SK-N-SH (cell line): ENCODE data around the gene NDUFS8. TPM values are rescaled to one million over a fixed set of nuclear protein-coding genes. Genes with fewer than 3 reads are reported as not detected.

ENCODE experiments used
- CTCF ChIA-PET: fragments of 300-600, 350-600 bp; formaldehyde crosslinking; extraction: SDS; loops from one replicate; lab custom pipeline; 2021; lab: Yijun Ruan, JAX
- POLR2A ChIA-PET: fragments of 350-600 bp; sonication (Branson Sonifier 250); formaldehyde crosslinking; extraction: SDS; loops from one replicate; lab custom pipeline; 2020; ENCODE audit warnings: antibody characterized with exemption, inconsistent platforms; lab: Yijun Ruan, JAX
- DNase-seq: peaks from one replicate; pipeline ENCODE4 v3.0.0; 2012
- H2AFZ ChIP-seq: fragments of 200-600 bp; sonication (generic); 2 replicates; pipeline ENCODE4 v1.8.1; 2016; ENCODE audit warnings: antibody characterized with exemption, mild to moderate bottlenecking, low read depth
- H3F3A ChIP-seq: fragments of 200-600 bp; sonication (generic); replicated peaks from 2 replicates; pipeline ENCODE3; 2016; ENCODE audit warnings: antibody characterized with exemption, mild to moderate bottlenecking; ENCODE audit not compliant: insufficient read depth
- H3K27ac ChIP-seq, 2 experiments: fragments of 200-500 bp in 1 of 2; fragments of 200-600 bp in 1 of 2; sonication (Bioruptor generic) in 1 of 2; sonication (generic), shearing (Covaris generic) in 1 of 2; 2 replicates each; pipeline versions ENCODE4 v1.5.1 to v1.6.1; 2014 to 2016; ENCODE audit warnings: low read depth in 2 of 2, inconsistent platforms in 1 of 2, low read length in 1 of 2, mild to moderate bottlenecking in 1 of 2, mixed read lengths in 1 of 2
- H3K27me3 ChIP-seq: fragments of 200-600 bp; sonication (generic), shearing (Covaris generic); 2 replicates; pipeline ENCODE4 v1.6.1; 2016; ENCODE audit warnings: mixed run types; ENCODE audit not compliant: insufficient read depth
- H3K36me3 ChIP-seq, 2 experiments: fragments of 200-500 bp in 1 of 2; fragments of 200-600 bp in 1 of 2; sonication (Bioruptor generic) in 1 of 2; sonication (generic) in 1 of 2; replicated peaks in 1 of 2; 2 replicates each; pipeline versions ENCODE3 to v1.5.1; 2014 to 2016; ENCODE audit warnings: low read length in 1 of 2, mild to moderate bottlenecking in 1 of 2; ENCODE audit not compliant: insufficient read depth in 2 of 2, control insufficient read depth in 1 of 2
- H3K4me1 ChIP-seq, 2 experiments: fragments of 200-500 bp in 1 of 2; fragments of 200-600 bp in 1 of 2; sonication (Bioruptor generic) in 1 of 2; sonication (generic), shearing (Covaris generic) in 1 of 2; 2 replicates each; pipeline versions ENCODE4 v1.5.1 to v1.6.1; 2014 to 2016; ENCODE audit warnings: low read depth in 1 of 2, low read length in 1 of 2, mixed run types in 1 of 2; ENCODE audit not compliant: insufficient read depth in 2 of 2, control insufficient read depth in 1 of 2
- H3K4me2 ChIP-seq: fragments of 200-600 bp; sonication (generic), shearing (Covaris generic); 2 replicates; pipeline ENCODE4 v1.6.1; 2017; ENCODE audit warnings: mixed run types
- H3K4me3 ChIP-seq, 2 experiments: fragments of 200-500 bp in 1 of 2; fragments of 200-600 bp in 1 of 2; sonication (Bioruptor generic) in 1 of 2; sonication (generic), shearing (Covaris generic) in 1 of 2; 2 replicates each; pipeline versions ENCODE4 v1.5.1 to v1.8.1; 2014 to 2016; ENCODE audit warnings: low read depth in 2 of 2, inconsistent platforms in 1 of 2, low read length in 1 of 2, mild to moderate bottlenecking in 1 of 2, mixed read lengths in 1 of 2, moderate library complexity in 1 of 2
- H3K79me2 ChIP-seq: fragments of 200-600 bp; sonication (generic); 2 replicates; pipeline ENCODE4 v1.8.1; 2017; ENCODE audit warnings: mild to moderate bottlenecking; ENCODE audit not compliant: insufficient read depth
- H3K9ac ChIP-seq: fragments of 200-600 bp; sonication (generic); 2 replicates; pipeline ENCODE4 v1.6.1; 2017; ENCODE audit warnings: mixed run types
- H3K9me2 ChIP-seq: fragments of 200-600 bp; sonication (generic); 2 replicates; pipeline ENCODE4 v1.6.1; 2017; ENCODE audit warnings: mixed run types
- H3K9me3 ChIP-seq: fragments of 200-600 bp; sonication (generic); 2 replicates; pipeline ENCODE4 v1.6.1; 2017; ENCODE audit warnings: mixed run types, mild to moderate bottlenecking, moderate library complexity
- H4K20me1 ChIP-seq: fragments of 200-600 bp; sonication (generic); 2 replicates; pipeline ENCODE4 v1.6.1; 2017; ENCODE audit warnings: mild to moderate bottlenecking, mixed run types; ENCODE audit not compliant: insufficient read depth
- EP300 ChIP-seq, 2 experiments: IDR thresholded peaks; 2 replicates each; pipeline versions ENCODE4 v1.4.0 to v1.6.1; 2012; ENCODE audit warnings: borderline replicate concordance in 1 of 2, low read depth in 1 of 2, low read length in 1 of 2
- FOSL2 ChIP-seq: IDR thresholded peaks from 2 replicates; pipeline ENCODE4 v1.4.0; 2012; ENCODE audit warnings: low read depth, mild to moderate bottlenecking, moderate library complexity, borderline replicate concordance
- FOXJ3 ChIP-seq: sonication (generic); formaldehyde crosslinking; IDR thresholded peaks from 2 replicates; pipeline ENCODE4 v1.5.1; 2020; ENCODE audit warnings: mild to moderate bottlenecking, missing genetic modification reagents
- GATA2 ChIP-seq: sonication (generic); formaldehyde crosslinking; IDR thresholded peaks from 2 replicates; pipeline ENCODE4 v1.5.0; 2020; ENCODE audit warnings: mild to moderate bottlenecking, missing genetic modification reagents
- RAD21 ChIP-seq: IDR thresholded peaks from 2 replicates; pipeline ENCODE4 v1.6.1; 2012; ENCODE audit warnings: mild to moderate bottlenecking, low read length
- RFX5 ChIP-seq: IDR thresholded peaks from 2 replicates; pipeline ENCODE4 v1.6.1; 2012; ENCODE audit warnings: mild to moderate bottlenecking, improper control_type of control experiment, low read length
- SIN3A ChIP-seq: IDR thresholded peaks from 2 replicates; pipeline ENCODE4 v1.6.1; 2012; ENCODE audit warnings: low read depth, mild to moderate bottlenecking, low read length, moderate library complexity, borderline replicate concordance
- SMC3 ChIP-seq: IDR thresholded peaks from 2 replicates; pipeline ENCODE4 v1.6.1; 2012; ENCODE audit warnings: low read depth, low read length, improper control_type of control experiment
- TAF1 ChIP-seq: IDR thresholded peaks from 2 replicates; pipeline ENCODE4 v1.6.1; 2012; ENCODE audit warnings: low read depth, mild to moderate bottlenecking, low read length, moderate library complexity, borderline replicate concordance
- TCF12 ChIP-seq: IDR thresholded peaks from 2 replicates; pipeline ENCODE4 v1.4.0; 2012
- TEAD4 ChIP-seq: IDR thresholded peaks from 2 replicates; pipeline ENCODE4 v1.4.0; 2012; ENCODE audit warnings: mild to moderate bottlenecking, borderline replicate concordance; ENCODE audit not compliant: insufficient read depth
- WGBS: methylation state at CpG from one replicate; pipeline ENCODE4 v1.1.6; 2017; ENCODE audit warnings: low lambda C conversion rate; 5-methylcytosine and 5-hydroxymethylcytosine counted together
- polyA plus RNA-seq, 3 experiments: library from polyadenylated mRNA; depleted of rRNA; stranded (reverse); fragments of >200 nt; gene quantifications; 2 replicates each; pipeline ENCODE4 v1.2.3, GENCODE V29; 2012
- TF ChIP-seq, protein P1 (sequence below): fragments of 150-350 bp; IDR thresholded peaks from 2 replicates; pipeline ENCODE4 v1.6.1; 2016; ENCODE audit warnings: mild to moderate bottlenecking, low read depth, low read length
- TF ChIP-seq, protein P2 (sequence below): IDR thresholded peaks from 2 replicates; pipeline ENCODE4 v1.6.1; 2012; ENCODE audit warnings: mild to moderate bottlenecking, low read depth, low read length, moderate library complexity
- TF ChIP-seq, protein P3 (sequence below): fragments of 150-350 bp; IDR thresholded peaks from 2 replicates; pipeline ENCODE4 v1.6.1; 2017; ENCODE audit warnings: antibody characterized with exemption, low read length, low read depth, borderline replicate concordance
- TF ChIP-seq, protein P4 (sequence below): fragments of 200-600 bp; sonication (generic); IDR thresholded peaks from 2 replicates; pipeline ENCODE4 v1.6.1; 2017; ENCODE audit warnings: antibody characterized with exemption, mild to moderate bottlenecking, moderate library complexity

The NDUFS8 gene
- polyA plus RNA-seq, 1 of the 3 experiments (the other 2 are of a cell fraction): 123 TPM

DNA sequence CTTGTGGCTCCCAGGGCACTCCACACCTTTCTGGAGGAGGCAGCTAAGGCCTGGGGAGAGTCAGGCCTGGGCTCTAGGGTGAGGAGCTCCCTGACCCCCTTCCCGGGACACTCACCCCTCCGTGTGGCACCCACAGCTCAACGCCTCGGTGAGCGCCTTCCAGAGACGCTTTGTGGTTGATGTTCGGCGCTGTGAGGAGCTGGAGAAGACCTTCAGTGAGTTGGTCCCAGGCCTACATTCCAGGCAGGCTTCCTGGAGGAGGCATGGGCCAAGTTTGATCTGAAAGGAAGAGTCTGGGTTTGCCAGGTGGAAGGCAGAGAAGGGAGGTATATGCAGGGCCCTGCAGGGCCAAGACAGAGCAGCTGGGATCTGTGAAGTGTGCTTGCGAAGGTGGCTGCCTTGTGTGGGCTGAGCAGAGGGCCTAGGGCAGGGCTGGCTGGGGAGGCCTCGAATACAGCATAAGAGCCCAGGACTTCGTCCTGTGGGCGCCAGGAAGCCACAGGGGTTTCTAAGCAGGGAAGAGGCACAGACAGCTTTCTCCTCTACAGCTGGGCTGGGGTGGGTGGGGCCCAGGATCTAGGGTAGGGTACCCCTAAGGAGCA lies 11.2 kb downstream of the NDUFS8 start:
- CTCF ChIA-PET: interaction anchor here (0.9 to 1.7 kb wide), 5 partner anchors 10 to 167 kb away, joined by 3 to 5 read pairs (median 3); no protein-coding TSS in a partner anchor
- no peak for TF ChIP-seq TAF1
- TF ChIP-seq TEAD4: no peak
- no peak for TF ChIP-seq SIN3A
- no peak for TF ChIP-seq RFX5
- TF ChIP-seq, protein P1, sequence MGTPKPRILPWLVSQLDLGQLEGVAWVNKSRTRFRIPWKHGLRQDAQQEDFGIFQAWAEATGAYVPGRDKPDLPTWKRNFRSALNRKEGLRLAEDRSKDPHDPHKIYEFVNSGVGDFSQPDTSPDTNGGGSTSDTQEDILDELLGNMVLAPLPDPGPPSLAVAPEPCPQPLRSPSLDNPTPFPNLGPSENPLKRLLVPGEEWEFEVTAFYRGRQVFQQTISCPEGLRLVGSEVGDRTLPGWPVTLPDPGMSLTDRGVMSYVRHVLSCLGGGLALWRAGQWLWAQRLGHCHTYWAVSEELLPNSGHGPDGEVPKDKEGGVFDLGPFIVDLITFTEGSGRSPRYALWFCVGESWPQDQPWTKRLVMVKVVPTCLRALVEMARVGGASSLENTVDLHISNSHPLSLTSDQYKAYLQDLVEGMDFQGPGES: no peak
- TF ChIP-seq, protein P2, sequence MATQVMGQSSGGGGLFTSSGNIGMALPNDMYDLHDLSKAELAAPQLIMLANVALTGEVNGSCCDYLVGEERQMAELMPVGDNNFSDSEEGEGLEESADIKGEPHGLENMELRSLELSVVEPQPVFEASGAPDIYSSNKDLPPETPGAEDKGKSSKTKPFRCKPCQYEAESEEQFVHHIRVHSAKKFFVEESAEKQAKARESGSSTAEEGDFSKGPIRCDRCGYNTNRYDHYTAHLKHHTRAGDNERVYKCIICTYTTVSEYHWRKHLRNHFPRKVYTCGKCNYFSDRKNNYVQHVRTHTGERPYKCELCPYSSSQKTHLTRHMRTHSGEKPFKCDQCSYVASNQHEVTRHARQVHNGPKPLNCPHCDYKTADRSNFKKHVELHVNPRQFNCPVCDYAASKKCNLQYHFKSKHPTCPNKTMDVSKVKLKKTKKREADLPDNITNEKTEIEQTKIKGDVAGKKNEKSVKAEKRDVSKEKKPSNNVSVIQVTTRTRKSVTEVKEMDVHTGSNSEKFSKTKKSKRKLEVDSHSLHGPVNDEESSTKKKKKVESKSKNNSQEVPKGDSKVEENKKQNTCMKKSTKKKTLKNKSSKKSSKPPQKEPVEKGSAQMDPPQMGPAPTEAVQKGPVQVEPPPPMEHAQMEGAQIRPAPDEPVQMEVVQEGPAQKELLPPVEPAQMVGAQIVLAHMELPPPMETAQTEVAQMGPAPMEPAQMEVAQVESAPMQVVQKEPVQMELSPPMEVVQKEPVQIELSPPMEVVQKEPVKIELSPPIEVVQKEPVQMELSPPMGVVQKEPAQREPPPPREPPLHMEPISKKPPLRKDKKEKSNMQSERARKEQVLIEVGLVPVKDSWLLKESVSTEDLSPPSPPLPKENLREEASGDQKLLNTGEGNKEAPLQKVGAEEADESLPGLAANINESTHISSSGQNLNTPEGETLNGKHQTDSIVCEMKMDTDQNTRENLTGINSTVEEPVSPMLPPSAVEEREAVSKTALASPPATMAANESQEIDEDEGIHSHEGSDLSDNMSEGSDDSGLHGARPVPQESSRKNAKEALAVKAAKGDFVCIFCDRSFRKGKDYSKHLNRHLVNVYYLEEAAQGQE: no peak
- TF ChIP-seq GATA2 (CRISPR knock-in tag): no peak
- no peak for TF ChIP-seq FOXJ3
- no peak for DNase-seq
- H3K4me3 ChIP-seq: no peak overlapping the region
- H2AFZ ChIP-seq: no peak overlapping the region
- H3K9me3 ChIP-seq: no peaks in the 10 kb centered on the region
- POLR2A ChIA-PET: no interaction called here
- no peaks in the 10 kb centered on the region for H3F3A ChIP-seq
- peaks cover 12 to 20% of the 10 kb centered on the region in 2 experiments; a peak in 2 of 4 replicates for H3K4me1 ChIP-seq
- no peak overlapping the region for H3K4me2 ChIP-seq
- no peak overlapping the region for H3K27ac ChIP-seq
- 93% methylated on average over 11 of the region's 12 CpGs for WGBS
- no peaks in the 10 kb centered on the region for H3K9me2 ChIP-seq
- H3K27me3 ChIP-seq: no peaks in the 10 kb centered on the region
- no peaks in the 10 kb centered on the region for H3K79me2 ChIP-seq
- H3K36me3 ChIP-seq: no peaks in the 10 kb centered on the region
- H4K20me1 ChIP-seq: no peaks in the 10 kb centered on the region
- H3K9ac ChIP-seq: no peak overlapping the region

DNA sequence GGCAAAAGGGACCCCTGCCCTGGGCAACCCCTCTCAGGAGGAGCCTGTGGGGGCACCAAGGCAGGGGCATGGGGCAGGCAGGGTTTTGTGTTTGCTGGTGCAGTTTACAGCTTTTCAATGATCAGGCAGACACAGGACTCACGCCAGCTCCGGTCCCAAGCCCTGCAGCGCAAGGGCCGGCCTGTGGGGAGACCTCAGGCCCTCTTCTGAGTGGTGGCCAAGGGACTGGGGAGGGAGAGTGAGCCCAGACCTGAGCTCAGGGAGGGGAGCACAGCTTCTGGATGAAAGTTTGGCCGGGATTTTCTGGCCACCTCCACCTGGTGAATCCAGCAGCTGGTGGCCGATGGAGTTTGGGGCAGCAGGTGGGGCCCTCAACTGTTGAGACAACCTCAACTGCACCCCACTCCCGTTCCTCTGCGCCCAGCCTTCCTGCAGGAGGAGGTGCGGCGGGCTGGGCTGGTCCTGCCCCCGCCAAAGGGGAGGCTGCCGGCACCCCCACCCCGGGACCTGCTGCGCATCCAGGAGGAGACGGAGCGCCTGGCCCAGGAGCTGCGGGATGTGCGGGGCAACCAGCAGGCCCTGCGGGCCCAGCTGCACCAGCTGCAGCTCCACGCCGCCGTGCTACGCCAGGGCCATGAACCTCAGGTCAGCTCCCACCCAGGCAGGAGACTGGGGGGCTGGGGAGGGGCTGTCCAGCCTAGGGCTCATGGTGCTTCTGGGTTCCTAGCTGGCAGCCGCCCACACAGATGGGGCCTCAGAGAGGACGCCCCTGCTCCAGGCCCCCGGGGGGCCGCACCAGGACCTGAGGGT lies 11.9 kb downstream of the NDUFS8 start:
- Histone ChIP-seq H3K4me2 (no peak overlapping the region), H3K9me2 (no peaks in the 10 kb centered on the region), H3K27me3 (no peaks in the 10 kb centered on the region), H3F3A (no peaks in the 10 kb centered on the region), H3K36me3 (no peaks in the 10 kb centered on the region), H3K79me2 (no peaks in the 10 kb centered on the region), H4K20me1 (no peaks in the 10 kb centered on the region)
- peak; percentile 46 for DNase-seq
- no peak for TF ChIP-seq RFX5
- no peak for TF ChIP-seq RAD21
- TF ChIP-seq, protein P3, sequence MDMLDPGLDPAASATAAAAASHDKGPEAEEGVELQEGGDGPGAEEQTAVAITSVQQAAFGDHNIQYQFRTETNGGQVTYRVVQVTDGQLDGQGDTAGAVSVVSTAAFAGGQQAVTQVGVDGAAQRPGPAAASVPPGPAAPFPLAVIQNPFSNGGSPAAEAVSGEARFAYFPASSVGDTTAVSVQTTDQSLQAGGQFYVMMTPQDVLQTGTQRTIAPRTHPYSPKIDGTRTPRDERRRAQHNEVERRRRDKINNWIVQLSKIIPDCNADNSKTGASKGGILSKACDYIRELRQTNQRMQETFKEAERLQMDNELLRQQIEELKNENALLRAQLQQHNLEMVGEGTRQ: no peak
- TF ChIP-seq FOSL2: no peak
- TF ChIP-seq SMC3: no peak
- TF ChIP-seq EP300 (IDR thresholded peaks at IDR 0.05; ENCODE audit: borderline replicate concordance in 1 of 2, low read depth in 1 of 2, low read length in 1 of 2): no peak
- TF ChIP-seq TCF12: no peak
- no peak for TF ChIP-seq SIN3A
- TF ChIP-seq GATA2 (CRISPR knock-in tag): no peak
- TF ChIP-seq, protein P4, sequence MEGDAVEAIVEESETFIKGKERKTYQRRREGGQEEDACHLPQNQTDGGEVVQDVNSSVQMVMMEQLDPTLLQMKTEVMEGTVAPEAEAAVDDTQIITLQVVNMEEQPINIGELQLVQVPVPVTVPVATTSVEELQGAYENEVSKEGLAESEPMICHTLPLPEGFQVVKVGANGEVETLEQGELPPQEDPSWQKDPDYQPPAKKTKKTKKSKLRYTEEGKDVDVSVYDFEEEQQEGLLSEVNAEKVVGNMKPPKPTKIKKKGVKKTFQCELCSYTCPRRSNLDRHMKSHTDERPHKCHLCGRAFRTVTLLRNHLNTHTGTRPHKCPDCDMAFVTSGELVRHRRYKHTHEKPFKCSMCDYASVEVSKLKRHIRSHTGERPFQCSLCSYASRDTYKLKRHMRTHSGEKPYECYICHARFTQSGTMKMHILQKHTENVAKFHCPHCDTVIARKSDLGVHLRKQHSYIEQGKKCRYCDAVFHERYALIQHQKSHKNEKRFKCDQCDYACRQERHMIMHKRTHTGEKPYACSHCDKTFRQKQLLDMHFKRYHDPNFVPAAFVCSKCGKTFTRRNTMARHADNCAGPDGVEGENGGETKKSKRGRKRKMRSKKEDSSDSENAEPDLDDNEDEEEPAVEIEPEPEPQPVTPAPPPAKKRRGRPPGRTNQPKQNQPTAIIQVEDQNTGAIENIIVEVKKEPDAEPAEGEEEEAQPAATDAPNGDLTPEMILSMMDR: no peak
- TF ChIP-seq, all 33 proteins: peak for 0
- peaks cover 12 to 20% of the 10 kb centered on the region in 2 experiments; a peak in 2 of 4 replicates for H3K4me1 ChIP-seq
- no peak overlapping the region for H3K9ac ChIP-seq
- 100% methylated on average over 4 of the region's 27 CpGs for WGBS
- H3K9me3 ChIP-seq: no peaks in the 10 kb centered on the region
- CTCF ChIA-PET: interaction anchor here (1.3 to 1.7 kb wide), 4 partner anchors 9 to 164 kb away, joined by 3 to 5 read pairs (median 4); no protein-coding TSS in a partner anchor
- H3K27ac ChIP-seq: no peak overlapping the region
- POLR2A ChIA-PET: no interaction called here
- no peak overlapping the region for H3K4me3 ChIP-seq
- no peak overlapping the region for H2AFZ ChIP-seq
